Measurements from ENCODE around the gene IL17REL. TPM values are rescaled to one million over a fixed set of nuclear protein-coding genes. Genes with fewer than 3 reads are reported as not detected.
A peak's percentile ranks its signal among the peaks of the same experiment; 100 is the strongest.

Gene IL17REL
- total RNA-seq, 1 donor from 2014 or later, result not detected

- peak; percentile 12 for DNase-seq (ENCODE audit: low read depth)
Measured at GRCh38 chr22:50008151-50009040, 4.2 kb downstream of the IL17REL start.

DNA sequence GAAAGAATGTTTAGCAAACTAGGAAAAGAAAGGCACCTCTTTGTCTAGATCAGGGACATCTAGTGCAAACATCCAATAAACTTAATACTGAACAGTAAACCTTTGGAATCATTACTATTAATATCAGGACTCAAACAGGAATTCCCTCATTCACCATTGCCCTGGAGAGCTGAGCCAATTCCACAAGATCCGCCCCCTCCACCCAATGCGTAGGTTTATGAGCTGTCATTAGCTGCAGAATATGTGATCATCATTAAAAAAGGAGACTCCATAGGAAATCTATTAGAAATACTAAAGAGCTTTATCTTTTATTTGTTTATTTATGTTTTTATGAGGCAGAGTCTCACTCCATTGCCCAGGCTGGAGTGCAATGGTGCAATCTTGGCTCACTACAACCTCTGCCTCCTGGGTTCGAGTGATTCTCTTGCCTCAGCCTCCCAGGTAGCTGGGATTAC lies 5.5 kb downstream of the IL17REL start:
- no peak for DNase-seq (ENCODE audit: low read depth)

- no peak for DNase-seq (ENCODE audit: low read depth)
Measured at GRCh38 chr22:50004918-50005317, 7.6 kb downstream of the IL17REL start.

GRCh38 chr22:50002791-50003190 lies 9.8 kb downstream of the IL17REL start:
- DNase-seq (ENCODE audit: low read depth), result peak; percentile 32

DNA sequence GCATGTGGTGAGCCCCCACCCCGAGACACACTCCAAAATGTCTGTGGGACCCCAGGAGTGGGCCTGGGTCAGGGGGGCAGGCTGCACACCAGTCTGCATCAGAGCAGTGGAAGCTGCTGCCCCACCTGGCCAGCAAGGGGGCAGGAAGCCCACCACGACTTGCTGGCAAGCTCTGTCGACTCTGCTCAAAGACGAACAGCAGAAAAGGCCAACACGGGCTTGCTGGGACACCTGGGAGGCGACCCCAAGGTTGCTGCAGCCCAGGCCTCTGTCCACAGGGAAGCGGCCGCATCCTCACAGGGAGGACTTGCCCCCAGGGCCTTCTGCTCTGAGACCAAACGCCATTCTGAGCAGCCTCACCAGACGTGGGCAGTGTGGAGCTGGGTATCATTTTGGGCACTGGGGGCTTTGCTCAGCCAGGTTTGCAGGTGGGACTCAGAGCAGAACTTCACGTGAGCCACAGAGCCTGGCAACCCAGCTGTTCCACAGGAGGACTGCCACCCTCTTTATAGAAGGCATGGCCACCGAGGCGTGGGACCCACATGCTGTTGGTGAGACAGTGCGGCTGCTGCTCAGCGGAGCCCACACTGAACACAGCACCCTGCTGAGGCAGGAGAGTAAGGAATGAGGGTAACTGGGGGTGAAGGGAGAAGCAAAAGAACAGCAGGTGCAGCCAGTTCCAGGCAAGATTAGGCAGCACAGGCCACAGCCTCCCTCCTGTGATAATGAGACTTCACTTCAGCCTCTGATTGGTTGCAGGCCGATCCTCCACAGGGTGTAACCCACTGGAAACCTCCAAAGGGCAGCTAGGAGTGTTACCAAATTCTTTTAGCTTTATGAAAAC lies 11.0 kb downstream of the IL17REL start:
- DNase-seq (ENCODE audit: low read depth), result no peak

- DNase-seq (ENCODE audit: low read depth), result no peak
Measured at GRCh38 chr22:50000587-50001387, 11.8 kb downstream of the IL17REL start.

DNA sequence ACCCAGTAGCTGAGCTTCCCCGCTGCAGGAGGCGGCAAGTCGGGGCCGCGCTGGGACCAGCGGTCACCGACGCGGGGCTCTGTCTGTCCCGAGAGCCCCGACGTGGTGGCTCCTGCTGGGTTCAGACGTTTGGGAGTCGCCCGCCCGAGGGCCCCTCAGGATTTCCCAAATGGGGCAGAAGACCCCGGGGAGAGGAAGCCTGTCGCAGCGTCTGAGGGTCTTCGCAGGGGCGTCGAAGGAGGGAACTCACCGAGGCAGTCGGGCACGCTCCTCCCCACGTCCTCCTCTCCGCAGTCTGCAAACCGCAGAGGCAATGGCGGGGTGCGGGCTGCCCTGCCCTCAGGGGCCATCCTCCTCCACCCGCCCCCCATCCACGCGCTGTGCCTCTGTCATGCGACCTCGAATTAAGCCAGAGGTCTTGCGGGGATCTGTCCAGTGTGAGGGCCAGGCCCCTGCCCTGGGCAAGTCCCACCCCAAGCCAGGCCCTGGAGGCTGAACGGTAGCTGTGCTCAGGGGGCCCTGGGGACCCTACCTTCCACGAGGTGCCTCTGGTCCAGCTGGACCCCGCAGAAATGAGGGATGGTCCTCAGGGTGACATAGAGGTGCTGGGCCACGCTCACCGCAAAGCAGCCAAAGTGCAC lies 12.5 kb downstream of the IL17REL start:
- DNase-seq (ENCODE audit: low read depth), result no peak

DNA sequence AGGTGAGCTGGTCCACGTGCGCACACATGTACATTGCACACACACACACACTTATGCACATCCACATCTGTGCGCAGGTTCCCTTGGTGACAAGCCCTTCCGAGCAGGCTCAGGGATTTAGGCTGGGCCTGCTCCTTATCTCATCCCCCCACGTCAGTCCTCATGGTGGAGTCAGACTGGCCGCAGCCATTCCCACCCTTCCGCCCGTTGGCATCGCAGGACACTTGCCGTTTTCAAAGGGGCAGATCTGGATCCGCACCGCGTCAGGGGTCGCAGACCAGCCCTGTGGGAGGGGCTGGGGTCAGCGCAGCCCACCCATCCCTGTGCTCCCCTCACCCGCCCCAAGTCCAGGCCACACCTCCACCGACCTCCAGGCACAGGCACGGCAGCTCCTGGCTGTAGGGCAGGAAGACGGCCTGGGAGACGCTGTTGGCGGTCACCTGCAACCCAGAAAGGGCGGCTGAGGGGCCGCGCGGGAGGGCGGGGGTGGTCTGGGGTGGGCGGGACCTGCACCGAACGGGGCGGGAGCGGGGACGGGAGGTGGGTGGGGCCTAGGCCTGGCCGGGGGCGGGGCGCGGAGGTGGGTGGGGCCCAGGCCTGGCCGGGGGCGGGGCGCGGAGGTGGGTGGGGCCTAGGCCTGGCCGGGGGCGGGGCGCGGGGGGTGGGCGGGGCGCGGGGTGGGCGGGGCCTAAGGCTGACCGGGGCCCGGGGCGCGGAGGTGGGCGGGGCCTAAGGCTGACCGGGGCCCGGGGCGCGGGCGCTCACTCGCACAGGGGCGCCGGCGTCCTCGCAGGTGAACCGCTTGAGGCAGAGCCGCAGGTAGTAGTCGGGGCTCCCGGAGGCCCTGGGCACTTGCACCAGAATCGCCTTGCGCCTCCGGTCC lies 13.3 kb downstream of the IL17REL start:
- DNase-seq (ENCODE audit: low read depth), result no peak

DNA sequence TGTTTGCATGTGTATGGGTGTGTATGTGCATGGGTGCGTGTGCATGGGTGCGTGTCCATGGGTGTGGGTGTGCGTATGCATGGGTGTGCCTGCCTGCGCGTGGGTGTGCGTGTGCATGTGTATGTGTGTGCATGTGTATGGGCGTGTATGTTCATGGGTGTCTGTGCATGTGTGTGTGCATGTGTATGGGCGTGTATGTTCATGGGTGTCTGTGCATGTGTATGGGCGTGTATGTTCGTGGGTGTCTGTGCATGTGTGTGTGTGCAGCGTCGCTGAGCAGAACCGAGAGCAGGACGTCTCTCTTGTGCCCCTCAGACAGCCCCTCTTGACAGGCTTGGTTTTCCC lies 13.9 kb downstream of the IL17REL start:
- DNase-seq (ENCODE audit: low read depth), result no peak

DNA sequence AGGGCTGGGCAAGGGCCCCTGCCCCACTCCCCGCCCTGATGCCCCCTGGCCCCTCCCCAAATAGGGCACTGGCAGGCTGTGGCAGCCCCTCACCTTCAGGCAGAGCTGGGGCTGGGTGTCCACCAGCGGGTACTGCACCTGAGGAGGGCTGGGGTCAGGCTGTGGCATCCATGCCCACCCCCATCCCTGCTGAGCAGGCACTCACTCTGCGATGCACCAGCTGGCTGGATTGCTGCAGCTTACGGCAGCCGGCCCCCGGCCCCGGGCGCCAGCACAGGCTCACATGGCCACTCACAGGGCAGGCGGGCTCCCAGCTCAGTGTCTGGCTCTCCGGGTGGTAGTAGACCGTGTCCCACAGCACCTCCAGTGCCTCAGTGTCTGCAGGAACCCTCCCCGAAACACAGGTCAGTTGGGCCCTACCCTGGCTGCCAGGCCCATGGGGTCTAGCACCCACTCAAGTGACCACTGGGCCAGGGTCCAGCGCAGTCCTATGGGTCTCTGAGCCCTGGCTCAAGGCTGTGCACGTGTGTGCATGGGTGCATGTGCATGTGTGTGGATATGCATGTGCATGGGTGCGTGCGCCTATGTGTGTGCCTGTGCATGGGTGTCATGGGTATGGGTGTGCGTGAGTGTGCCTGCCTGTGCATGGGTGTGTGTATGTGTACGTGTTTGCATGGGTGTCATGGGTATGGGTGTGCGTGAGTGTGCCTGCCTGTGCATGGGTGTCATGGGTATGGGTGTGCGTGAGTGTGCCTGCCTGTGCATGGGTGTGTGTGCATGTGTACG lies 14.4 kb downstream of the IL17REL start:
- no peak for DNase-seq (ENCODE audit: low read depth)

DNA sequence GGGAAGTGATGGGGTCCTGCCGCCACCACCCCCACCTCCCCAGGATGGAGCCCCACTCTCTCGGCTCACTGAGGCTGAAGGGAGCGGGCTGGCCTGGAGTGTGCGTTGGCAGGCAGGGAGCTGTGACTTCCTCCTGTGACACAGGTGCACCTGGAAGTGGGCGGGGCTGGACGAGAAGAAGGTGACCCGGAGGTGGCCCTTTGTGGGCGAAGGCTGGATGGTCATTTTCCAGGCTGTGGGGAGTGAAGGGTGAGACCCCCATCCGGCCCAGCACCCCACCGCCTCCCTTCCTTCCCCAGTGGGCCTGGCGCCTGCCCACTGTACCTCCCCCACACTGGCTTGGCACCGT lies 15.3 kb downstream of the IL17REL start:
- no peak for DNase-seq (ENCODE audit: low read depth)

GRCh38 chr22:49996518-49997250 lies 15.9 kb downstream of the IL17REL start:
- no peak for DNase-seq (ENCODE audit: low read depth)

DNA sequence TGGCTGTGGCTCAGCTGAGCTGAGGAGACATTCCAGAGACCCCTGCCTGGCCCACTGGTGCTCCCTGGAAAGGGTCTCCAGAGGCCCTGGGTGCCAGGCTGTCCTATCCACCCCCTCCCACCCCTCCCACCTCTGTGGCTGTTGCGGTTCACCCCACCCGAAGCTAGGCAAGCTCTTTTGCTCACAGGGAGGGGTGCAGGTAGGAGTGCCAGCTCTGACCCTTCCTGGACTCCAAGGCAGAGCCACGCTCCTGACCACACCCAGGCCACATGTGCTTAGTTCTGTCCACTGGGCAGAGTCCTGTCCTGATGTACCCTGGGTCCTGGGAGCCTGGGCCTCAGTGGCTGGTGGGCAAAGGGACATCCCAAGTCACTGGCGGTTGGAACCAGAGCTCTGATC lies 16.4 kb downstream of the IL17REL start:
- DNase-seq (ENCODE audit: low read depth), result no peak

DNA sequence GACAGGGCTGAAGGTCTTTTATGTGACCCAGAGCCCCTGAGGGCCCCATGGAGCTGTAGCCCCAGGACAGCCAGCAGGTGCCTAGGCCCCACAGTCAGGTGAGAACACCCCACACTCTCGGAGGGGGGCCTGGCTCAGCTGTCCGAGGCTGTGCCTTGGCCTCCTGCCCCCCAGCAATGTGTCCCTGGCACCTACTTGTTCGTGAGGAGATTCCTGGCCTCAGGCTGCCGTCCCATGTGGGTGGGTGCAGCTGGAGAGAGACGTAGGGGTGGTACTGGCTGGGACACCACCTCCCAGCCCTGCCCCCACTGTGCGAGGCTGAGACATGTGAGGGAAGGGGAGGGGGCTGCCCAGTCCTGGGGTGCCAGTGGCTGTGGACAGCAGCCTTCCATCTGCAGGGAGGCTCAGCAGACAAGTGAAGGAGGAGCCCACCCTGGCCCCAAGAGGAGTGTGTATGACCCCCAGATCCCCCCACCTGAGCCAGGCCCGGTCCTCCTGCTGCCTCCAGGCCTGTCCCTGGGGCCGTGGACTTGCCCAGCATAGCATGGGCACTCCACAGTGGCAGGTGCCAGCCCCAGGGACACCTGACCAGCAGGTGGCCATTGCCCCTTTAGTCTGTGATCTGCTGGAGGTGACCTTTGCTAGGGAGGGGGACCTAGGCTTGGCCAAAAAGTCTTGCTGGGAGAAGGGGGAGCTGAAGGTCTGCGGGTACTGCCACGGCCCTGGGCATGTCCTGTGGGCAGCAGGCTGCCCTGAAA lies 17.0 kb downstream of the IL17REL start:
- no peak for DNase-seq (ENCODE audit: low read depth)

- DNase-seq (ENCODE audit: low read depth), result no peak
Measured at GRCh38 chr22:49995041-49995360, 17.6 kb downstream of the IL17REL start.

- DNase-seq (ENCODE audit: low read depth), result no peak
Measured at GRCh38 chr22:49994361-49995040, 18.1 kb downstream of the IL17REL start.

DNA sequence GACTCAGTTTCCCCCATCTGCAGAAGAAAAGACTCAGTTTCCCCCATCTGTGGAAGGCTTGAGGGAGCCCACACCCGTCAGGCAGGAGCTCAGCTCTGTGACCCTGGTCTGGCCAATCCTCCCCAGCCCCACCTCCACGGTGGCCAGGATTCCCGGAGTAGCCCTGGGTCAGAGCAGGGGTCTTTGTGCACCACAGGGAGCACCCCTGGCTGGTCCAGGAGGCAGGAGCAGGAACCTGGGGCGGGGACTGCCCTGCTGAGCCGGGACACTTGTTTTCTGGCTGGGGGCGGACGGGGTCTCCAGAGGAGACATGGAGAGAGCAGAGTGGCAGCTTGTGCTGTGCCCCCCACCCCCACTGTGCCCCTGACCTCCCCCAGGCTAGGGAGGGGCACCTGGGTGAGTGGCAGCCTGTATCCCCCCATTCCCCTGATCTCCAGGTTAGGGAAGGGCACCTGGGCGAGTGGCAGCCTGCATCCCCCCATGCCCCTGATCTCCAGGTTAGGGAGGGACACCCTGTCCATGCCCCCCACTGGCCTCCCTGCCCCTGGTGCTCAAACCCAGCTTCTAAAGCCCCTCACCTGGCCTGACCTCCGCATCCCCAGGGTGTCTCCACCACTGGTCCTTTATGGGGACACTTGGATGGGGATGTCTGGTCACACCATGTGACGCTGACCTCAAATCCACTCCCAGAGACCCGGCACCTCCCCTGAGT lies 18.8 kb downstream of the IL17REL start:
- DNase-seq (ENCODE audit: low read depth), result no peak

Data from myocyte (in vitro differentiated cells).